GM23338 (cell line): Measurements from ENCODE around the gene PNPLA1. TPM values are rescaled to one million over a fixed set of nuclear protein-coding genes. Genes with fewer than 3 reads are reported as not detected.

Experiments
- ETS1 ChIP-seq: IDR thresholded peaks from 2 replicates; pipeline ENCODE4 v1.6.1; 2016; ENCODE audit warnings: antibody characterized with exemption
- EZH2 ChIP-seq: fragments of 200-600 bp; sonication (generic); IDR thresholded peaks from one replicate; pipeline ENCODE4 v1.8.0; 2017; ENCODE audit warnings: antibody characterized with exemption, mild to moderate bottlenecking, low read depth; ENCODE audit not compliant: unreplicated experiment
- NANOG ChIP-seq: IDR thresholded peaks from 2 replicates; pipeline ENCODE4 v1.6.1; 2016; ENCODE audit warnings: antibody characterized with exemption, borderline replicate concordance
- POLR2AphosphoS5 ChIP-seq: IDR thresholded peaks from 2 replicates; pipeline ENCODE4 v1.6.1; 2016; ENCODE audit warnings: antibody characterized with exemption, low read depth
- REST ChIP-seq: IDR thresholded peaks from one replicate; pipeline ENCODE4 v1.6.1; 2018; ENCODE audit warnings: antibody characterized with exemption; ENCODE audit not compliant: unreplicated experiment
- STAT1 ChIP-seq: IDR thresholded peaks from one replicate; pipeline ENCODE4 v1.6.1; 2016; ENCODE audit warnings: antibody characterized with exemption; ENCODE audit not compliant: unreplicated experiment
- ZNF331 ChIP-seq: fragments of 250-450 bp; sonication (Bioruptor Pico); IDR thresholded peaks from 2 replicates; pipeline ENCODE4 v1.5.0; 2020; ENCODE audit warnings: low read depth, mild to moderate bottlenecking, moderate library complexity
- ZNF462 ChIP-seq: fragments of 250-450 bp; sonication (Bioruptor Pico); IDR thresholded peaks from 2 replicates; pipeline ENCODE4 v1.5.0; 2020; ENCODE audit warnings: mild to moderate bottlenecking, moderate library complexity
- polyA plus RNA-seq: library from polyadenylated mRNA; unstranded; fragments of >200 nt; fragmentation: Nextera tagmentation; extraction: Ambion mirVana; gene quantifications from 2 replicates; pipeline ENCODE4 v1.2.1, GENCODE V29; 2016
- total RNA-seq: library from RNA; depleted of rRNA; stranded (reverse); fragments of >200 nt; shearing (Covaris generic); gene quantifications from 2 replicates; pipeline ENCODE4 v1.2.3, GENCODE V29; 2014

PNPLA1 gene
- total and polyA plus RNA-seq, 2 experiments from 2014 or later, result not detected

- TF ChIP-seq ZNF462 (CRISPR knock-in tag), result no peak
- TF ChIP-seq POLR2AphosphoS5, result no peak
- no peak for TF ChIP-seq REST
- no peak for TF ChIP-seq STAT1
- TF ChIP-seq NANOG, result no peak
- no peak for TF ChIP-seq ZNF331 (CRISPR knock-in tag)
- TF ChIP-seq ETS1, result no peak
- no peak for TF ChIP-seq EZH2
Measured at GRCh38 chr6:36333931-36334725, 64.3 kb downstream of the PNPLA1 start (continued).
